DMS114 treated with DMSO at 0.1 percent for 48 hours (cell line): ENCODE measurements around the gene CLIP2.
"Not testable (repeated sequence)": the region's sequence is repeated elsewhere in the genome, so short reads cannot be mapped to it uniquely, and the experiment has no call there.

Experiments
- DNase-seq: peaks from one replicate; lab custom pipeline; 2025; ENCODE audit not compliant: unreplicated experiment; lab: John Stamatoyannopoulos, UW

The CLIP2 gene

DNA sequence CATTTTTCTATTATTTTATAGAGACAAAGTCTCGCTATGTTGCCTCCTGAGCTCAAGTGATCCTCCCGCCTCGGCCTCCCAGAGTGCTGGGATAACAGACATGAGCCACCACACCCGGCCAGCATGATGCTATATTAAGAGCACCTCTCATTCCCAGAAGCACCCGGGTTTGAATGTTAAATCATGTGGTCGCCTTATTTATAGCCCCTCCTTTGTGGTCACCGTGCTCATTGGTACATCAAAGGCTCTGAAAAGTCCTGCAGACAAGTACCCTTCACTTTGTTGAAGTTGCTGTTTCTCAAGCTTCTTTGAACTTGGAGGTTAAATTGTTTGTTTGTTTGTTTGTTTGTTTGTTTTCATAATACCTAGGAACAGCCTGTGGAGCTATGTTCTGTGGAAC lies 40.0 kb downstream of the CLIP2 start:
- no peak for DNase-seq

- no peak for DNase-seq
These were observed 43.4 kb downstream of the CLIP2 start for GRCh38 chr7:74332373-74333176.

- DNase-seq = no peak
These were observed 44.8 kb downstream of the CLIP2 start for GRCh38 chr7:74334030-74334429.

DNA sequence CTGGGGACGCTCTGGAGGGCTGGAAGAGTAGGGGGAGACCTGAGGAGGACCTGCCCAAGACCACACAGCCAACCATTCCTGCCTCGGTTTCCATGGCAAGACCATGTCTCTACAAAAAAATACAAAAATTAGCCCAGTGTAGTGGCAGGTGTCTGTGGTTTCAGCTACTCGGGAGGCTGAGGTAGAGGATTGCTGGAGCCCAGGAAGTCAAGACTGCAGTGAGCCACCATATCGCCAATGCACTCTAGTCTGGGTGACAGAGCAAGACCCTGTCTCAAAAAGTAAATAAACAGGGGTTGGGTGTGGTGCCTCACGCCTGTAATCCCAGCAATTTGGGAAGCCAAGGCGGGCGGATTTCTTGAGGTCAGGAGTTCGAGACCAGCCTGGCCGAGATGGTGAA lies 48.7 kb downstream of the CLIP2 start:
- no peak for DNase-seq

DNA sequence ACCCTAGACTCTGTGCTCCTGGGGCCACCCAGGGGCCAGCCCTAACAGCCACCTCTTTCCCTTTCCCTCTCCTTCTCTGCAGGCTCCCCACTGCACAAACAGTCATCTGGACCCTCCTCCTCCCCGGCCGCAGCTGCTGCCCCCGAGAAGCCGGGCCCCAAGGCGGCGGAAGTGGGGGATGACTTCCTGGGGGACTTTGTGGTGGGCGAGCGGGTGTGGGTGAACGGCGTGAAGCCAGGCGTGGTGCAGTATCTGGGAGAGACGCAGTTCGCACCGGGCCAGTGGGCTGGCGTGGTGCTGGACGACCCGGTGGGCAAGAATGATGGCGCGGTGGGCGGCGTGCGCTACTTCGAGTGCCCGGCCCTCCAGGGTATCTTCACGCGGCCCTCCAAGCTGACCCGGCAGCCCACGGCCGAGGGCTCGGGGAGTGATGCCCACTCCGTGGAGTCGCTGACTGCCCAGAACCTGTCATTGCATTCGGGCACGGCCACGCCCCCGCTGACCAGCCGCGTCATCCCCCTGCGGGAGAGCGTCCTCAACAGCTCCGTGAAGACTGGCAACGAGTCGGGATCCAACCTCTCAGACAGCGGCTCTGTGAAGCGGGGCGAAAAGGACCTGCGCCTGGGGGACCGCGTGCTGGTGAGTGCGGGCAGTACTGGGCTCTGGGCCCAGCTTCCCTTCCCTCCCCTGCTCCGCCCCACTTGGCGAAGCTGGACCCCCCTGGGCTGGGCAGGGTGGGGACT lies 49.3 kb downstream of the CLIP2 start:
- no peak for DNase-seq

DNA sequence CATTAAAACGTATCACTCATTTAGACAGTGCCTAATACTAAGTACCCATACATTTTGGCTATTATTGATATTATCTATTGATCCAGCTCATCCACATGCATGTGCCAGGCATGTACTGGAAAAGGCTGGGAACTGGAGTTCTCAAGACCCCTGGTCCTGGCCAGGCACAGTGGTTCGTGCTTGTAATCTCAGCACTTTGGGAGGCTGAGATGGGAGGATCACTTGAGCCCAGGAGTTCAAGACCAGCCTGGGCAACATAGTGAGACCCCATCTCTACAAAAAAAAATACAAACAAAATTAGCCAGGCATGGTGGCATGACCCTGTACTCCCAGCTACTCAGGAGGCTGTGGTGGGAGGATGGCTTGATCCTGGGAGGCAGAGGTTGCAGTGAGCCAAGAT lies 50.4 kb downstream of the CLIP2 start:
- DNase-seq = not testable (repeated sequence)

GRCh38 chr7:74343281-74344131 lies 54.3 kb downstream of the CLIP2 start:
- DNase-seq = no peak

- no peak for DNase-seq
These were observed 54.9 kb downstream of the CLIP2 start for GRCh38 chr7:74344132-74344496.

DNA sequence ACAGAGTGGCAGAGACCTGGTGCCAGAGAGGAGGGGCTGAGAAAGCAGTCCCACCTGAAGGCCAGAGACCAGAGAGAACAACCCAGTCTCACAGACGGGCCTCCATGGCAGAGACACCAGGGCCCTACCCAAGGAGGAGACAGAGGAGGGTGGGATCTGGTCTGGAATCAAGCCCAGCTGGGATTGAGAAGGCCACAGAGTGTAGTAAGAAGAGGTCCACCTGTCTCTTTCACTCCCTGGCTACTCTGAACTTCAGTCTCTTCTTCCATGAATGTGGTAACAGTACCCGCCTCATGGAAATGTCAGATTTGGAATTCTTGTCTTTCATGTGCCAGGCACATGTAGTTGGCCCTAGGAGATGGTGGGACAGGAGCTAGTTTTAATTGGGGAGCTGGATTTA lies 55.6 kb downstream of the CLIP2 start:
- no peak for DNase-seq

DNA sequence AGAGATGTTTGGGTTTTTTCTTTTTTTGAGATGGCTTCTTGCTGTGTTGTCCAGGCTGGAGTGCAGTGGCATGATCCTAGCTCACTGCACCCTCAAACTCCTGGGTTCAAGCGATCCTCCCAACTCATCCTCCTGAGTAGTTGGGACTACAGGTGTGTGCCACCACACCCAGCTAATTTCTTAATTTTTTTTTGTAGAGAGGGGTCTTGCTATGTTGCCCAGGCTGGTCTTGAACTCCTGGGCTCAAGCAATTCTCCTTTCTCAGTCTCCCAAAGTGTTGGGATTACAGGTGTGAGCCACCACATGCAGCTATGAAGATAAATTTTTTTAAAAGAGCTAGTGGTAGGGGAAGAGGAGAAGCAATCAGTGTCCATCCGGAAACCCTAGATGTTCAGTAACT lies 56.8 kb downstream of the CLIP2 start:
- DNase-seq = no peak

DNA sequence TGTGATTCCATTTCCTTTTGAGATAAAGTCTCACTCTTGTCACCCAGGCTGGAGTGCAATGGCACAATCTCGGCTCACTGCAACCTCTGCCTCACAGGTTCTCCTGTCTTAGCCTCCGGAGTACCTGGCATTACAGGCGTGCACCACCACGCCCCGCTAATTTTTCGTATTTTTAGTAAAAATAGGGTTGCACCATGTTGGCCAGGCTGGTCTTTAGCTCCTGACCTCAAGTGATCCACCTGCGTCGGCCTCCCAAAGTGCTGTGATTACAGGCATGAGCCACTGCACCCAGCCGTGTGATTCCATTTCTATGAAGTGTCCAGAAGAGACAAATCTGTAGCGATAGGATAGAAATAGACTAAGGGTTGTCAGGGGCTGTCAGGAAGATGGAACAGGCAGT lies 60.4 kb downstream of the CLIP2 start:
- DNase-seq = no peak

GRCh38 chr7:74350751-74351150 lies 61.5 kb downstream of the CLIP2 start:
- no peak for DNase-seq

DNA sequence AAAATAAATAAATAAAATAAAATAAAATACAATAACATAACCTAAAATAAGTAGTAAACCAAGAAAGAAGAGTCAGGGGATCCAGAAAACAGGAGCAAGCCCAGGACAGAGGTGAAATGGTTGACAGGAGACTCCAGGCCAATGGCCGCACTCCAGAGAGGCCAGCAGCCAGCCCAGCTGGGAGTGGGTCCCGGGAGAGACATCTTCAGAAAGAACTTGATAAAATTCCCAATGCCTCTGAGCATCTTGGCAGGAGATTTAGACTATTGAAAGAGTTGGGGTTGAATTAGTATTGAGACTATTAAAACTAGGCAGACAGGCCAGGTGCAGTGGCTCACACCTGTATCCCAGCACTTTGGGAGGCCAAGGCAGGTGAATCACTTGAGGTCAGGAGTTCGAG lies 62.6 kb downstream of the CLIP2 start:
- DNase-seq = no peak

- DNase-seq = not testable (repeated sequence)
These were observed 63.4 kb downstream of the CLIP2 start for GRCh38 chr7:74352551-74353138.

DNA sequence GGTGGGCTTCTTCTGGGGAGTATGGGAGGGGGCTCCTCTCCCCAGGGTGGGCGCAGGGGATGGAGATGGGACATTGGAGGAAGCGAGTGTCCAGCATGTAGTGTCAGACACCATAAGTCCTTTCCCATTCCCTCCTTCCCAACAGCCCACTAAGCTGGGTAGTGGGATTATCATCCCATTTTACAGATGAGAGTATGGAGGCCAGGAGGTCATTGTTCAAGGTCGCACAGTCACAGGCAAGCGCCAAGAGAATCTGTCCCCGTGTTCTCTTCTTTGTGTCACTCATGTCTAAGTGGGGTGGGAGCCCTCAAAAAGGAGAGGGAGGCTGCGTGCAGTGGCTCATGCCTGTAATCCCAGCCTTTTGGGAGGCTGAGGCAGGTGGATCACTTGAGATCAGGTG lies 64.8 kb downstream of the CLIP2 start:
- DNase-seq = no peak

DNA sequence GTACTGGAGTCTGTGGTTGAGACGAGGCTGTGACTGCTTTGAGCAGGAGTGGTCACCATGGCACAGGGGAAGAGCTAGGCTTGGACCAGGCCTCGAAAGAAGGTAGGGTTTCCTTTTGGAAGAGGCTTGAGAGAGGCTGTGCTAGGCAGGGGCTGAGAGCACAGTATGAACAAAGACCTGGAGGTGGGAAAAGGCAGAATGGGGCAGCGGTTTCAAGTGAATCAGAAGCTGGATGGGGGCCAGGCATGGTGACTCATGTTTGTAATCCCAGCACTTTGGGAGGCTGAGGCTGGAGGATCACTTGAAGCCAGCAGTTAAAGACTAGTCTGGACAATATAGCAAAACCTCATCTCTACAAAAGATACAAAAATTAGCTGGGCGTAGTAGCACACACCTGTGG lies 65.9 kb downstream of the CLIP2 start:
- no peak for DNase-seq

- DNase-seq = no peak
These were observed 67.5 kb downstream of the CLIP2 start for GRCh38 chr7:74356589-74357315.

DNA sequence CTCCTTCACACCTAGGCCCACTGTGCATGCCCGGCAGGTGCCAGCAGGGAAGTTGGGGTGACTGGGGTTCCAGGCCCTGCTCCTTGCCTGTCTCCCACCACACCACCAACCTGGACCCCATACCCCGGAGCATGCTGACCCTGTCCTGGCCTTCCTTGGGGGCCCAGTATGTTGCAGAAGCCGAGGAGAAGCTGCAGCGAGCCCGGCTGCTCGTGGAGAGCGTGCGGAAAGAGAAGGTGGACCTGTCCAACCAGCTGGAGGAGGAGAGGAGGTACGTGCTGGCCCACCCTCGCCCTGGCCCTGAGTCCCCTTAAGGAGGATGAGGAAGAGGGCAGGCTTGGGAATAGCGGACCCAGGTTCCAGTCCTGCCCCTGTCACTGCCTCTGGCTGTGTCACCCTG lies 70.8 kb downstream of the CLIP2 start:
- no peak for DNase-seq

DNA sequence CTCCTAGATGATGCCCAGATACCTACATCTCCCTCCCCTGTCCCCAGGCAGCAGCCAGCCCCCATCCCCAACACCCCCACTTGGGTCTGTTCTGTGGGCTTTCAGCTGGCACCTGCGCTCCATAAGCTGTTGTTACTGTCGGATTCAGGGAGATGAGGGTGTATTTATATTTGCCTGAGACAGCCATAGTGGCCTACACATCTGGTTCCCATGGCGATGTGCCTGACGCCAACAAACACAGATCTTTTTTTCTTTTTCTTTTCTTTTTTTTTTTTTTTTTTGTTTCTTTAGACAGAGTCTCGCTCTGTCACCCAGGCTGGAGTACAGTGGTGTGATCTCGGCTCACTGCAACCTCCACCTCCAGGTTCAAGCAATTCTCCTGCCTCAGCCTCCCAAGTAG lies 73.1 kb downstream of the CLIP2 start:
- no peak for DNase-seq

- no peak for DNase-seq
These were observed 74.9 kb downstream of the CLIP2 start for GRCh38 chr7:74364061-74364460.
